ENCODE measurements around the gene OTX1. TPM values are rescaled to one million over a fixed set of nuclear protein-coding genes. Genes with fewer than 3 reads are reported as not detected.

OTX1 gene
- total and polyA plus RNA-seq, 9 of the 15 experiments (the other 6 are each of a cell fraction or from before 2014, with no cell fraction given), result 0.18 to 7.1 (median 0.58) TPM

- Histone ChIP-seq H3K79me2 (ENCODE audit: control insufficient read depth, insufficient read depth, low read length) (no peaks in the 10 kb centered on the region), H3K4me3 (no peak overlapping the region), H4K20me1 (replicated peaks; ENCODE audit: control insufficient read depth, insufficient read depth, low read length) (no peaks in the 10 kb centered on the region), H3K9me3 (replicated peaks; ENCODE audit: control insufficient read depth, insufficient read depth, low read depth, low read length) (no peaks in the 10 kb centered on the region), H3K9me1 (ENCODE audit: control insufficient read depth, insufficient read depth, low read length) (no peaks in the 10 kb centered on the region), H3K36me3 (ENCODE audit: control insufficient read depth, insufficient read depth, low read length) (no peaks in the 10 kb centered on the region), H2AFZ (ENCODE audit: low read depth, low read length) (no peak overlapping the region), H3K4me2 (ENCODE audit: insufficient read depth, low read length) (no peak overlapping the region), H3K27me3 (ENCODE audit: control insufficient read depth in 2 of 2, insufficient read depth in 2 of 2, low read length in 2 of 2) (no peaks in the 10 kb centered on the region), H3K4me1 (replicated peaks in 1 of 2; ENCODE audit: control insufficient read depth in 2 of 2, insufficient read depth in 2 of 2, low read length in 2 of 2) (no peaks in the 10 kb centered on the region), H3K9ac (ENCODE audit: insufficient read depth in 1 of 2, low read depth in 2 of 2, low read length in 2 of 2) (no peak overlapping the region), H3K27ac (ENCODE audit: extremely low read depth, low read depth, low read length) (no peak overlapping the region)
- WGBS (ENCODE audit: insufficient coverage, low coverage, missing lambda C conversion rate), result 80% methylated on average over 4 of the region's 4 CpGs
- POLR2A ChIA-PET, result interaction anchor here (1.0 to 1.2 kb wide), 2 partner anchors 10 to 14 kb away, joined by 3 to 6 read pairs; no protein-coding TSS in a partner anchor
- intact Hi-C loops (cut with micrococcal nuclease) (no loop called here), in situ Hi-C loops (cut with MboI) (no loop called here)
- no peak for FAIRE-seq
- no TSS peak for BruUV-seq (replicated peaks)
- ATAC-seq, result no peak
- CTCF ChIA-PET (ENCODE audit: low intra/inter-chr PET ratio), result no interaction called here
- no peak for DNase-seq (ENCODE audit: extremely low read depth in 1 of 4, low spot score in 3 of 4)
- no peak for TF ChIP-seq CBFA2T3 (IDR thresholded peaks at IDR 0.05)
- no peak for TF ChIP-seq PURB (CRISPR knock-in tag; IDR thresholded peaks at IDR 0.05; ENCODE audit: low read depth)
- no peak for TF ChIP-seq ZNF639 (CRISPR knock-in tag; conservative IDR thresholded peaks at IDR 0.05 in 1 of 2, IDR thresholded peaks at IDR 0.05 in 1 of 2)
- TF ChIP-seq, protein P1, sequence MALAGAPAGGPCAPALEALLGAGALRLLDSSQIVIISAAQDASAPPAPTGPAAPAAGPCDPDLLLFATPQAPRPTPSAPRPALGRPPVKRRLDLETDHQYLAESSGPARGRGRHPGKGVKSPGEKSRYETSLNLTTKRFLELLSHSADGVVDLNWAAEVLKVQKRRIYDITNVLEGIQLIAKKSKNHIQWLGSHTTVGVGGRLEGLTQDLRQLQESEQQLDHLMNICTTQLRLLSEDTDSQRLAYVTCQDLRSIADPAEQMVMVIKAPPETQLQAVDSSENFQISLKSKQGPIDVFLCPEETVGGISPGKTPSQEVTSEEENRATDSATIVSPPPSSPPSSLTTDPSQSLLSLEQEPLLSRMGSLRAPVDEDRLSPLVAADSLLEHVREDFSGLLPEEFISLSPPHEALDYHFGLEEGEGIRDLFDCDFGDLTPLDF (CRISPR knock-in tag; IDR thresholded peaks at IDR 0.05), result no peak
- TF ChIP-seq CEBPB (tag; IDR thresholded peaks at IDR 0.05), result no peak
- TF ChIP-seq PHF8 (IDR thresholded peaks at IDR 0.05; ENCODE audit: borderline replicate concordance, low read length), result no peak
- no peak for TF ChIP-seq IFI16 (CRISPR knock-in tag; IDR thresholded peaks at IDR 0.05)
- TF ChIP-seq NFIX (CRISPR knock-in tag; IDR thresholded peaks at IDR 0.05; ENCODE audit: low read depth), result no peak
- TF ChIP-seq TCF15 (CRISPR knock-in tag; IDR thresholded peaks at IDR 0.05), result no peak
- TF ChIP-seq, protein P2, sequence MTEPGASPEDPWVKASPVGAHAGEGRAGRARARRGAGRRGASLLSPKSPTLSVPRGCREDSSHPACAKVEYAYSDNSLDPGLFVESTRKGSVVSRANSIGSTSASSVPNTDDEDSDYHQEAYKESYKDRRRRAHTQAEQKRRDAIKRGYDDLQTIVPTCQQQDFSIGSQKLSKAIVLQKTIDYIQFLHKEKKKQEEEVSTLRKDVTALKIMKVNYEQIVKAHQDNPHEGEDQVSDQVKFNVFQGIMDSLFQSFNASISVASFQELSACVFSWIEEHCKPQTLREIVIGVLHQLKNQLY (CRISPR knock-in tag; conservative IDR thresholded peaks at IDR 0.05), result no peak
- TF ChIP-seq, protein P3, sequence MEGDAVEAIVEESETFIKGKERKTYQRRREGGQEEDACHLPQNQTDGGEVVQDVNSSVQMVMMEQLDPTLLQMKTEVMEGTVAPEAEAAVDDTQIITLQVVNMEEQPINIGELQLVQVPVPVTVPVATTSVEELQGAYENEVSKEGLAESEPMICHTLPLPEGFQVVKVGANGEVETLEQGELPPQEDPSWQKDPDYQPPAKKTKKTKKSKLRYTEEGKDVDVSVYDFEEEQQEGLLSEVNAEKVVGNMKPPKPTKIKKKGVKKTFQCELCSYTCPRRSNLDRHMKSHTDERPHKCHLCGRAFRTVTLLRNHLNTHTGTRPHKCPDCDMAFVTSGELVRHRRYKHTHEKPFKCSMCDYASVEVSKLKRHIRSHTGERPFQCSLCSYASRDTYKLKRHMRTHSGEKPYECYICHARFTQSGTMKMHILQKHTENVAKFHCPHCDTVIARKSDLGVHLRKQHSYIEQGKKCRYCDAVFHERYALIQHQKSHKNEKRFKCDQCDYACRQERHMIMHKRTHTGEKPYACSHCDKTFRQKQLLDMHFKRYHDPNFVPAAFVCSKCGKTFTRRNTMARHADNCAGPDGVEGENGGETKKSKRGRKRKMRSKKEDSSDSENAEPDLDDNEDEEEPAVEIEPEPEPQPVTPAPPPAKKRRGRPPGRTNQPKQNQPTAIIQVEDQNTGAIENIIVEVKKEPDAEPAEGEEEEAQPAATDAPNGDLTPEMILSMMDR (IDR thresholded peaks at IDR 0.05 in 2 of 3, conservative IDR thresholded peaks at IDR 0.05 in 1 of 3; ENCODE audit: insufficient read depth in 2 of 3, low read depth in 1 of 3, low read length in 3 of 3), result no peak
- no peak for TF ChIP-seq EGR1 (conservative IDR thresholded peaks at IDR 0.05)
- no peak for TF ChIP-seq TBL1XR1 (IDR thresholded peaks at IDR 0.05; ENCODE audit: low read length in 2 of 2)
- TF ChIP-seq NR2F6 (CRISPR knock-in tag; IDR thresholded peaks at IDR 0.05), result no peak
- TF ChIP-seq SMC3 (conservative IDR thresholded peaks at IDR 0.05; ENCODE audit: insufficient read depth, low read depth, low read length), result no peak
- TF ChIP-seq POLR3G (IDR thresholded peaks at IDR 0.05; ENCODE audit: extremely low read depth, insufficient read length, insufficient replicate concordance), result no peak
- TF ChIP-seq HNRNPK (IDR thresholded peaks at IDR 0.05; ENCODE audit: low read depth, low read length, poor library complexity, severe bottlenecking), result no peak
Measured at GRCh38 chr2:63034526-63034925, 16.1 kb upstream of the OTX1 start.
